HG03432 (cell line): Measurements from ENCODE around the gene RNF121.

Experiments used
- ATAC-seq: cut with Tn5 transposase; IDR thresholded peaks from one replicate; pipeline ENCODE4 v1.9.1; 2021; ENCODE audit warnings: mild to moderate bottlenecking, moderate library complexity; ENCODE audit not compliant: unreplicated experiment

The RNF121 gene

GRCh38 chr11:72004515-72005346, 75.9 kb downstream of the RNF121 start:
- ATAC-seq: no peak

GRCh38 chr11:72005347-72006260, 76.8 kb downstream of the RNF121 start:
- no peak for ATAC-seq

GRCh38 chr11:72006309-72007088, 77.7 kb downstream of the RNF121 start:
- no peak for ATAC-seq

DNA sequence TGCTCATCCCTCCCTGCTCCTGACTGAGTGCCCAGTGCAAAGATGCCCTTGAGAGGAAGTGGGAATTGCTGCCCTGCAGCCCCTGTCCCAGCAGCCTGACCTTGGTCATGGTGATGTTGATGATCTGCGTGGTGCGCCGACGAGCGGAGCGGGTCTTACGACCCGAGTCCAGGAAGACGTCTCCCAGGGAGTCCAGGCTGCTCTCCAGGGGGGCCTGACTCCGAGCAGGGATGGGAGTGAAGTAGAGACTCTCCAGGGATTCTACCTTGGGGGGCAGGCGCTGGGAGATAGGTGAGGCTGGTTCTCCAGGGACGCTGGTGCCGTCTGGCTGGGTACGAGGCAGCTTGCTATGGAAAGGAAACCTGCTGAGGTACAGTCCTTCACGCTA, 78.2 kb downstream of the RNF121 start:
- no peak for ATAC-seq

GRCh38 chr11:72007587-72007986, 78.7 kb downstream of the RNF121 start:
- ATAC-seq: no peak

DNA sequence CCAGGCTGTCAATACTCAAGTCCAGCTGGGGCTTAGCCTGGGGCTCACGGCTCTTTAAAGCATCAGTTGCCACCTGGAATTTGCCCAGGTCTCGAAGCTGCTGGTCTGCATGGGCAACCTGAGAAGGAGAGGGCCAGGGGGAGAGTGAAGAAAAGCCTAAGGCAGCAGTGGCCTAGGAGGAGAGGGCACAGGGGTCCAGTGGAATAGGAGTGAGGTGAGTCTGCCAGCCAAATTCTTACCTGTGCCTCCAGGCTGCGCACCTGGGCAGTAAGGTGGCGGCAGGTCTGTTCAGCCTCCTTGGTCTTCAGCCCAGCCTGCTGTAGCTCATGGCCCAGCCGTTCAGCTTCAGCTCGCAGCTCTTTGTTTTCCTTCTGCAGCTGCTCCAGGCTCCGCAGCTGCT, 79.9 kb downstream of the RNF121 start:
- ATAC-seq: no peak

GRCh38 chr11:72009156-72009555, 80.3 kb downstream of the RNF121 start:
- ATAC-seq: no peak

DNA sequence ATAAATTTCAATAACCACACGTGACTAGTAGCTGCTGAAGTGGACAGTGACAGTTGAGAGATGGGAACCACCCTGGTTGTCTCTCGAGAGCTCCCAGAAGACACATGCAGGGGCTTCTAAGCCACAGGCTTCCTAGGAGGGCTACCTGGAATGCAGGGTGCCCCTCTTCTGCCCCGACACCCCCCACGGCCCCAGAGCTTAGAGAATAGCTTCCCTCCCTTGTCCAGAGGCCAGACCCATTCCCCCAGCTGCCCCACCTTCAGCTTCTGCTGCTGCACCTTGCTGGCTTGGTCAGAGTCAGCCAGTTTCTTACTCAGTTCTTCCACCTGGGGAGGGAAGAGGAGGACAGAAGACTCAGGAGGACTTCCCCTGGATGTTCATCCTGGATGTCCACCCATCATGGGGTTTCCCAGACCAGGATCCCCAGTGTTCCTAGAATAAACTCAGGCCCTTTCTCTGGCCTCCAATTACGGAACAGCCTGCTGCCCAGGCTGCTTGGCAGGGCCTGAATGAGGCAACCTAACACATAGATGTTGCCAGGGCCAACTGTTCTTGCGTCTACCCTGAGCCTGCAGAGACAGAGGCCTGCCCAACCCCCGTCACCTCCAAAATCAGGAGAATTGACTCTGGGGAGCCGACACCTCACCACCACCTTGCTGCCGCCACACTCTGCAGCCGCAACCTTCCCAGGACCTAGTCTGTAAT, 81.8 kb downstream of the RNF121 start:
- no peak for ATAC-seq

DNA sequence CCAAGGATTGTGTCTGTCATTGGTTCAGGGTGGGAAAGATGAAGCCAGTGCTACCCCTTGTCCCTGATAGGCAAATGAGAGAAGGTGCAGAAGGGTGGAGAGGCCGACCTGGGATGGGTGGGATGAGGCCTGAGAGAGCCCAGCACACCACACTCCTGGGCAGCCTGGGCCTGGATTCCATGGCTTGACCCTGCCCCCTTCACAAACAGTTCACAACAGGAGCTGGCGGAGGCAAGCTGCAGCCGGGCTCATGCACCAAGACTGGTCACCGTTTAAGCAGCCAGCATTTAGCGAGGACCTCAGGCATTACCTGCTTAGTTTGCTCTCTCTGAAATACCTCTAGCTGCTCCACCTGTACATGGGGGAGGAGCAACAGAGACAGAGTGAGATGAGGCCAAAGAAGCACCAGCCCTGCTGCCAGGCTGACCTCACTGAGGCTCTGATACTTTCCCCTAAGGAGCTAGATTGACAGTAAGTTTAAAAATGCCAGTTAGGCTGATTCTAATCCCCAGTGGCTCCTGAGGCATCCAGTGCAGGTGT, 83.3 kb downstream of the RNF121 start:
- no peak for ATAC-seq

- no peak for ATAC-seq
These were observed 84.3 kb downstream of the RNF121 start for GRCh38 chr11:72012897-72013721.

GRCh38 chr11:72013765-72014711, 85.2 kb downstream of the RNF121 start:
- ATAC-seq: no peak

- ATAC-seq: no peak
These were observed 86.0 kb downstream of the RNF121 start for GRCh38 chr11:72014761-72015320.

DNA sequence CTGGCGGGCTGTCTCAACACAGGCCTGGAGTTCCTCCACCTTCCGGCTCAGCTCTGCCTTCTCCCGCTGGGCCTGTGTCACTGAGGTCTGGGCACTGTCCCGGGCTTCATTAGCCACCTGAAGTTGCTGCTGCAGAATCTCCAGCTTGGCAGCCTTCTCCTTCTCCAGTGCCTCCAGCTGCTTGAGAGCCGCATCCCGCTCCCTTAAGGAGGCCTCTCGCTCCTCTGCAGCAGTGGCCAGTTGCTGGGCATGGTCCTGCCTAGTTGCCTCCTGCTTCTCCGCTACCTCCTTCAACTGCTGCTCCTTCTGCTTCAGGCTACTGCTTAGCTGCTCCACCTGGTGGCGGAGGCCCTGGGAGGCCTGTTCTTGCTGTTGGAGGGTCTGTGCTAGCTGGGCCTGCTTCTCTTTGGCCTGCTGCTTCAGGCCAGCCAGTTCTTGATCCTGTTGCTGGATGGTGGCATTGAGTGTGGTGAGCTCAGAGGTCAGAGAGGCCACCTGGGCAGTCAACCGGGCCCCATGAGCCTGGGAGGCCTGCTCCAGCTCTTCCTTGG, 86.7 kb downstream of the RNF121 start:
- no peak for ATAC-seq

- no peak for ATAC-seq
These were observed 89.3 kb downstream of the RNF121 start for GRCh38 chr11:72018171-72018570.

DNA sequence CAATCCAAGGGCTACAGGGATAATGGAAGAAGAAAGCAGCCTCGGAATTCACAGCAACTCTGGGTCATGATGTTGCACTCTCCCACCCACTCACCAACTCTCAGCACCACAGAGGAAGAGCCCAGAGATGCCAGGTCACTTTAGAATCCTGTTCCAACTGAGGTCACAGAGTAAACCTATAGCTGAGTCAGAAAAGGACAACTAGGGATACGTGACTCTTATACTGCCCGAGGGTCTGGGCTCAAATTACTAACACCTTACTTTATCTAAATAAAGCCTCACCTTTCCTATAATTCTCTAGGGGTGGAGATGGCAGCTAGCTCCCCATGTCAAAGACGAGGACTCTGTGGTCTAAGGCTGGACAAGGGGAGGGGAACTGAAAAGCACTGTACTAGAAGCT, 94.5 kb downstream of the RNF121 start:
- ATAC-seq: no peak

GRCh38 chr11:72024069-72024754, 95.4 kb downstream of the RNF121 start:
- no peak for ATAC-seq

DNA sequence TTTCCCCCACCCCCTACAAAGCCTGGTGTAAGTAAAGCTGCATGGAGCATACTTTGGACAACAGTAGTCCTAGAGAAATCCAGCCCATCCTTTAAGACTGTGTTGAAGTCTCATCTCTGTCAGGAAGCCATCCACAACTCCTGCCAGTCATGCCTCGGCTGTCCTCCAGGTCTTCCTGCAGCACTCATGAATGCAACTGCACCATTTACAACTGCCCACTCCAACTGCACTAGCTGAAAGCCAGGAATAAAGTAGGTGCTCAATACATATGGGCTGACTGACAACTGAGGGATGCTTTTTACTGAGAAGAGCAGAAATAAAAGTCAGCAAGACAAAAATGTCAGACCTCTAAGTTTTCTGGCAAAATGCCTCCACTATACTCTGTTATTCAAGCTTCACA, 97.2 kb downstream of the RNF121 start:
- ATAC-seq: no peak
